A673 (cell line): Measurements from ENCODE around the gene LRRK1. TPM values are rescaled to one million over a fixed set of nuclear protein-coding genes. Genes with fewer than 3 reads are reported as not detected.

Source experiments
- BruUV-seq: library from RNA; stranded (reverse); fragments of 400-500 nt; replicated peaks from 2 replicates; lab custom pipeline; 2021; lab: Mats Ljungman, UMichigan
- CTCF ChIA-PET: fragments of 300-600 bp; sonication (Branson Sonifier 250); formaldehyde crosslinking; loops from one replicate; lab custom pipeline; 2022; ENCODE audit warnings: antibody characterized with exemption; lab: Charles Lee
- POLR2A ChIA-PET: fragments of 300-600 bp; sonication (Branson Sonifier 250); formaldehyde crosslinking; loops from one replicate; lab custom pipeline; 2022; ENCODE audit warnings: antibody characterized with exemption; ENCODE audit not compliant: low non-redundant PET; lab: Charles Lee
- DNase-seq: peaks from one replicate; pipeline ENCODE4 v3.0.0-alpha.2; 2015; ENCODE audit warnings: low spot score
- H3K27ac ChIP-seq: fragments of 200-600 bp; sonication (generic); 2 replicates; pipeline ENCODE4 v1.5.1; 2016; ENCODE audit warnings: mixed run types, low read depth, mild to moderate bottlenecking, mixed read lengths, antibody characterized with exemption, low read length; ENCODE audit not compliant: poor library complexity, severe bottlenecking
- H3K27me3 ChIP-seq: fragments of 200-600 bp; sonication (generic); replicated peaks from 2 replicates; pipeline ENCODE4 v1.6.1; 2017; ENCODE audit warnings: mixed run types, low read depth, mild to moderate bottlenecking, mixed read lengths, antibody characterized with exemption, low read length; ENCODE audit not compliant: insufficient read depth, poor library complexity
- H3K36me3 ChIP-seq: fragments of 200-600 bp; sonication (generic); 2 replicates; pipeline ENCODE4 v1.6.1; 2016; ENCODE audit warnings: mixed run types, mild to moderate bottlenecking, mixed read lengths, antibody characterized with exemption, low read length; ENCODE audit not compliant: insufficient read depth, poor library complexity, severe bottlenecking
- H3K4me1 ChIP-seq: fragments of 200-600 bp; sonication (generic); 2 replicates; pipeline ENCODE4 v1.6.1; 2017; ENCODE audit warnings: mixed run types, mild to moderate bottlenecking, mixed read lengths, antibody characterized with exemption, low read length; ENCODE audit not compliant: insufficient read depth, poor library complexity, severe bottlenecking
- H3K4me3 ChIP-seq: fragments of 200-600 bp; sonication (generic); 2 replicates; pipeline ENCODE4 v1.5.1; 2016; ENCODE audit warnings: low read depth, mixed run types, mild to moderate bottlenecking, mixed read lengths, low read length; ENCODE audit not compliant: poor library complexity, severe bottlenecking
- H3K9me3 ChIP-seq: fragments of 200-600 bp; sonication (generic); 2 replicates; pipeline ENCODE4 v1.6.1; 2016; ENCODE audit warnings: mixed run types, low read depth, mild to moderate bottlenecking, mixed read lengths, antibody characterized with exemption, low read length; ENCODE audit not compliant: poor library complexity, severe bottlenecking
- CTCF ChIP-seq: fragments of 300-800, 200-600 bp; sonication (generic); conservative IDR thresholded peaks from 2 replicates; pipeline ENCODE4 v1.5.1; 2017; ENCODE audit warnings: low read depth, mild to moderate bottlenecking, antibody characterized with exemption, low read length, moderate library complexity, mixed read lengths
- EZH2 ChIP-seq: fragments of 200-600 bp; sonication (generic); IDR thresholded peaks from 2 replicates; pipeline ENCODE4 v1.6.1; 2017; ENCODE audit warnings: borderline replicate concordance, low read depth, mild to moderate bottlenecking, mixed read lengths, antibody characterized with exemption, low read length; ENCODE audit not compliant: poor library complexity, severe bottlenecking
- intact Hi-C: fragments of 100-400 bp; cut with micrococcal nuclease; formaldehyde crosslinking; loops from one replicate; pipeline ENCODE4 v1.10.0; 2022; ENCODE audit not compliant: unreplicated experiment
- total RNA-seq: library from RNA; stranded (reverse); gene quantifications from 2 replicates; pipeline ENCODE4 v1.2.3, GENCODE V29; 2021

LRRK1 gene
- total RNA-seq, 1 experiment from 2014 or later, result 7.7 TPM

- POLR2A ChIA-PET, result no interaction called here
- no peak overlapping the region for H3K27ac ChIP-seq
- no peaks in the 10 kb centered on the region for H3K4me1 ChIP-seq
- no peak for TF ChIP-seq EZH2
- no peak for TF ChIP-seq CTCF
- intact Hi-C loops, result no loop called here
- DNase-seq, result no peak
- TSS peak; percentile 29 for BruUV-seq
- H3K4me3 ChIP-seq, result no peak overlapping the region
- H3K27me3 ChIP-seq, result peaks cover 32% of the 10 kb centered on the region
- CTCF ChIA-PET, result interaction anchor here (0.6 to 3.5 kb wide), 2 partner anchors 23 to 87 kb away, joined by 3 to 46 read pairs; no protein-coding TSS in a partner anchor
- no peaks in the 10 kb centered on the region for H3K36me3 ChIP-seq
- H3K9me3 ChIP-seq, result no peaks in the 10 kb centered on the region
These were observed 1.5 kb downstream of the LRRK1 start for GRCh38 chr15:100920516-100921135.

GRCh38 chr15:100922192-100923040, 3.3 kb downstream of the LRRK1 start:
- no TSS peak for BruUV-seq

GRCh38 chr15:100923076-100923475, 3.9 kb downstream of the LRRK1 start:
- Histone ChIP-seq H3K4me3 (no peak overlapping the region), H3K9me3 (no peaks in the 10 kb centered on the region), H3K27ac (no peak overlapping the region), H3K36me3 (no peaks in the 10 kb centered on the region), H3K4me1 (no peaks in the 10 kb centered on the region), H3K27me3 (peaks cover 31% of the 10 kb centered on the region)
- TF ChIP-seq CTCF, result no peak
- TF ChIP-seq EZH2, result no peak
- POLR2A ChIA-PET, result interaction anchor here (0.7 kb wide), 1 partner anchor 276 kb away, joined by 3 read pairs; no protein-coding TSS in a partner anchor
- DNase-seq, result no peak
- intact Hi-C loops, result no loop called here
- CTCF ChIA-PET, result no interaction called here
- BruUV-seq, result no TSS peak

More at GRCh38 chr15:100922192-100923040, 3.3 kb downstream of the LRRK1 start:
- Histone ChIP-seq H3K27ac (no peak overlapping the region), H3K4me1 (no peaks in the 10 kb centered on the region), H3K9me3 (no peaks in the 10 kb centered on the region), H3K36me3 (no peaks in the 10 kb centered on the region), H3K27me3 (peaks cover 32% of the 10 kb centered on the region), H3K4me3 (no peak overlapping the region)
- intact Hi-C loops, result no loop called here
- ChIA-PET POLR2A (no interaction called here), CTCF (no interaction called here)
- TF ChIP-seq CTCF (no peak), EZH2 (no peak)
- no peak for DNase-seq
